GM12878 (cell line): Measurements from ENCODE around the gene PI4K2A. TPM values are rescaled to one million over a fixed set of nuclear protein-coding genes. Genes with fewer than 3 reads are reported as not detected.

Source experiments
- BMI1 ChIP-seq: fragments of 450-650 bp; IDR thresholded peaks from 2 replicates; pipeline ENCODE4 v1.6.1; 2016; ENCODE audit warnings: mild to moderate bottlenecking, moderate library complexity, borderline replicate concordance
- CBX3 ChIP-seq: fragments of 200-600 bp; sonication (generic); IDR thresholded peaks from 2 replicates; pipeline ENCODE4 v1.6.1; 2016; ENCODE audit warnings: low read depth, borderline replicate concordance
- CBX5 ChIP-seq: sonication (generic); IDR thresholded peaks from 2 replicates; pipeline ENCODE4 v1.6.1; 2016; ENCODE audit warnings: low read depth, moderate library complexity, mild to moderate bottlenecking, inconsistent platforms
- HDAC2 ChIP-seq: fragments of 200-600 bp; sonication (generic); IDR thresholded peaks from 2 replicates; pipeline ENCODE4 v1.6.1; 2017
- MAX ChIP-seq: IDR thresholded peaks from 2 replicates; pipeline ENCODE4 v1.6.1; 2012; ENCODE audit warnings: low read depth, low read length, improper control_type of control experiment
- MEF2B ChIP-seq: fragments of 450-650 bp; IDR thresholded peaks from 2 replicates; pipeline ENCODE4 v1.6.1; 2018; ENCODE audit warnings: mild to moderate bottlenecking, moderate library complexity; ENCODE audit not compliant: partially characterized antibody, poor library complexity, severe bottlenecking
- PRDM15 ChIP-seq: fragments of 450-650 bp; formaldehyde crosslinking; IDR thresholded peaks from 2 replicates; pipeline ENCODE4 v1.4.0; 2020; ENCODE audit warnings: mild to moderate bottlenecking, moderate library complexity
- RUNX3 ChIP-seq: IDR thresholded peaks from 2 replicates; pipeline ENCODE4 v1.6.1; 2012; ENCODE audit warnings: low read length, inconsistent platforms
- SMAD5 ChIP-seq: IDR thresholded peaks from 2 replicates; pipeline ENCODE4 v1.6.1; 2016; ENCODE audit warnings: antibody characterized with exemption, low read depth
- SREBF2 ChIP-seq: IDR thresholded peaks from 2 replicates; pipeline ENCODE4 v1.6.1; 2012; ENCODE audit warnings: mild to moderate bottlenecking, low read length
- TAF1 ChIP-seq: IDR thresholded peaks from 2 replicates; pipeline ENCODE4 v1.6.1; 2011; ENCODE audit warnings: mild to moderate bottlenecking, low read depth, low read length, borderline replicate concordance
- YY1 ChIP-seq: IDR thresholded peaks from 2 replicates; pipeline ENCODE4 v1.6.1; 2011; ENCODE audit warnings: low read depth, mild to moderate bottlenecking, low read length
- ZNF687 ChIP-seq: fragments of 450-650 bp; IDR thresholded peaks from 2 replicates; pipeline ENCODE4 v1.6.1; 2017; ENCODE audit warnings: mild to moderate bottlenecking, moderate library complexity
- polyA plus RNA-seq, 11 experiments: library from polyadenylated mRNA; depleted of rRNA in 4 of 11; unstranded in 6 of 11; stranded (reverse) in 5 of 11; fragments of >200 nt; fragmentation: Nextera tagmentation in 4 of 11; fragmentation: Illumina TruSeq in 1 of 11; extraction: Ambion mirVana in 4 of 11; extraction: Trizol in 1 of 11; gene quantifications; 1 replicate in 1 of 11; 2 replicates in 10 of 11; pipeline versions ENCODE4 v1.2.1 to v1.2.3, GENCODE V29; 2011 to 2016; ENCODE audit warnings: inconsistent platforms in 2 of 11, missing spikeins in 2 of 11, low read depth in 1 of 11
- total RNA-seq, 4 experiments: library from RNA; depleted of rRNA in 3 of 4; stranded (reverse); fragments of >200 nt in 3 of 4; fragmentation: Illumina TruSeq in 1 of 4; extraction: Trizol in 1 of 4; gene quantifications; 2 replicates each; pipeline versions ENCODE4 v1.2.1 to v1.2.3, GENCODE V29; 2013 to 2021
- TF ChIP-seq, protein P1 (sequence below): fragments of 450-650 bp; IDR thresholded peaks from 2 replicates; pipeline ENCODE4 v1.6.1; 2016; ENCODE audit warnings: mild to moderate bottlenecking, moderate library complexity, borderline replicate concordance

Gene PI4K2A
- total and polyA plus RNA-seq, 10 of the 15 experiments (the other 5 are each of a cell fraction or from before 2014, with no cell fraction given) = 1.5 to 14.5 (median 10.0) TPM

DNA sequence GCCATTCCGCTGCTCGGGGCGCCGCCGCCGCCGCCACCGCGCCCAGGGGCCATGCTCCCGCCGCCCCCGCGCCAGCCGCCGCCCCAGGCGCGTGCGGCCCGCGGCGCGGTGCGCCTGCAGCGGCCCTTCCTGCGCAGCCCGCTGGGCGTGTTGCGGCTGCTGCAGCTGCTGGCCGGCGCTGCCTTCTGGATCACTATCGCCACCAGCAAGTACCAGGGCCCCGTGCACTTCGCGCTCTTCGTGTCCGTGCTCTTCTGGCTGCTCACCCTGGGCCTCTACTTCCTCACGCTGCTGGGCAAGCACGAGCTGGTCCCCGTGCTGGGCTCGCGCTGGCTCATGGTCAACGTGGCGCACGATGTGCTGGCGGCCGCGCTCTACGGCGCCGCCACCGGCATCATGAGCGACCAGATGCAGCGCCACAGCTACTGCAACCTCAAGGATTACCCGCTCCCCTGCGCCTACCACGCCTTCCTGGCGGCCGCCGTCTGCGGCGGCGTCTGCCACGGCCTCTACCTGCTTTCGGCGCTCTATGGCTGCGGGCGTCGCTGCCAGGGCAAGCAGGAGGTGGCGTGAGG is 73.4 kb downstream of the PI4K2A start (continued):
- TF ChIP-seq MAX = peak; percentile 80; the same call in 1 of the 2 replicates
- TF ChIP-seq, protein P1, sequence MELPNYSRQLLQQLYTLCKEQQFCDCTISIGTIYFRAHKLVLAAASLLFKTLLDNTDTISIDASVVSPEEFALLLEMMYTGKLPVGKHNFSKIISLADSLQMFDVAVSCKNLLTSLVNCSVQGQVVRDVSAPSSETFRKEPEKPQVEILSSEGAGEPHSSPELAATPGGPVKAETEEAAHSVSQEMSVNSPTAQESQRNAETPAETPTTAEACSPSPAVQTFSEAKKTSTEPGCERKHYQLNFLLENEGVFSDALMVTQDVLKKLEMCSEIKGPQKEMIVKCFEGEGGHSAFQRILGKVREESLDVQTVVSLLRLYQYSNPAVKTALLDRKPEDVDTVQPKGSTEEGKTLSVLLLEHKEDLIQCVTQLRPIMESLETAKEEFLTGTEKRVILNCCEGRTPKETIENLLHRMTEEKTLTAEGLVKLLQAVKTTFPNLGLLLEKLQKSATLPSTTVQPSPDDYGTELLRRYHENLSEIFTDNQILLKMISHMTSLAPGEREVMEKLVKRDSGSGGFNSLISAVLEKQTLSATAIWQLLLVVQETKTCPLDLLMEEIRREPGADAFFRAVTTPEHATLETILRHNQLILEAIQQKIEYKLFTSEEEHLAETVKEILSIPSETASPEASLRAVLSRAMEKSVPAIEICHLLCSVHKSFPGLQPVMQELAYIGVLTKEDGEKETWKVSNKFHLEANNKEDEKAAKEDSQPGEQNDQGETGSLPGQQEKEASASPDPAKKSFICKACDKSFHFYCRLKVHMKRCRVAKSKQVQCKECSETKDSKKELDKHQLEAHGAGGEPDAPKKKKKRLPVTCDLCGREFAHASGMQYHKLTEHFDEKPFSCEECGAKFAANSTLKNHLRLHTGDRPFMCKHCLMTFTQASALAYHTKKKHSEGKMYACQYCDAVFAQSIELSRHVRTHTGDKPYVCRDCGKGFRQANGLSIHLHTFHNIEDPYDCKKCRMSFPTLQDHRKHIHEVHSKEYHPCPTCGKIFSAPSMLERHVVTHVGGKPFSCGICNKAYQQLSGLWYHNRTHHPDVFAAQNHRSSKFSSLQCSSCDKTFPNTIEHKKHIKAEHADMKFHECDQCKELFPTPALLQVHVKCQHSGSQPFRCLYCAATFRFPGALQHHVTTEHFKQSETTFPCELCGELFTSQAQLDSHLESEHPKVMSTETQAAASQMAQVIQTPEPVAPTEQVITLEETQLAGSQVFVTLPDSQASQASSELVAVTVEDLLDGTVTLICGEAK = no peak
- TF ChIP-seq ZNF687 = peak; percentile 97
- TF ChIP-seq BMI1 = no peak
- TF ChIP-seq SREBF2 = no peak
- no peak for TF ChIP-seq MEF2B
- TF ChIP-seq YY1 = peak; percentile 12; the same call in 1 of the 2 replicates
- no peak for TF ChIP-seq SMAD5
- TF ChIP-seq HDAC2 = no peak
- no peak for TF ChIP-seq PRDM15
- TF ChIP-seq RUNX3 = peak; percentile 24; the same call in 1 of the 2 replicates
- no peak for TF ChIP-seq CBX3
- TF ChIP-seq CBX5 = no peak
- TF ChIP-seq TAF1 = no peak
